H1 (cell line): ENCODE data around the gene STK11. TPM values are rescaled to one million over a fixed set of nuclear protein-coding genes. Genes with fewer than 3 reads are reported as not detected.
A peak's percentile ranks its signal among the peaks of the same experiment; 100 is the strongest.

Source experiments
- CTCF ChIA-PET: fragments of 300-600 bp; sonication (Branson Sonifier 250); formaldehyde crosslinking; loops from one replicate; lab custom pipeline; 2021; ENCODE audit not compliant: partially characterized antibody; lab: Charles Lee
- POLR2A ChIA-PET: fragments of 300-600 bp; sonication (Branson Sonifier 250); formaldehyde crosslinking; loops from one replicate; lab custom pipeline; 2021; ENCODE audit warnings: inconsistent platforms; ENCODE audit not compliant: partially characterized antibody; lab: Charles Lee
- DNase-seq, 2 experiments: peaks; one replicate each; pipeline versions ENCODE4 v3.0.0 to v3.0.0-alpha.2; 2010 to 2022; ENCODE audit warnings: low spot score in 2 of 2, low read depth in 1 of 2, mixed read lengths in 1 of 2
- FAIRE-seq: peaks from 2 replicates; lab custom pipeline; 2011; peaks lifted over from hg19 to GRCh38; lab: Jason Lieb, UNC
- H2AFZ ChIP-seq: 2 replicates; pipeline ENCODE4 v1.8.1; 2012; ENCODE audit warnings: low read length, inconsistent platforms
- H2AK5ac ChIP-seq: 2 replicates; pipeline ENCODE4 v1.6.1; 2013; ENCODE audit warnings: low read depth, low read length
- H2BK120ac ChIP-seq: replicated peaks from 2 replicates; pipeline ENCODE3; 2013; ENCODE audit warnings: low read depth, low read length, inconsistent platforms
- H2BK12ac ChIP-seq: 2 replicates; pipeline ENCODE4 v1.6.1; 2013; ENCODE audit warnings: low read depth, low read length
- H2BK15ac ChIP-seq: 2 replicates; pipeline ENCODE4 v1.6.1; 2013; ENCODE audit warnings: low read length
- H2BK20ac ChIP-seq: 2 replicates; pipeline ENCODE4 v1.6.1; 2013; ENCODE audit warnings: low read length
- H2BK5ac ChIP-seq: 2 replicates; pipeline ENCODE4 v1.6.1; 2013; ENCODE audit warnings: low read depth, low read length
- H3K14ac ChIP-seq: 2 replicates; pipeline ENCODE4 v1.6.1; 2013; ENCODE audit warnings: inconsistent platforms; ENCODE audit not compliant: insufficient read length
- H3K18ac ChIP-seq: 2 replicates; pipeline ENCODE4 v1.6.1; 2013; ENCODE audit warnings: low read length; ENCODE audit errors: extremely low read depth
- H3K23ac ChIP-seq: 2 replicates; pipeline ENCODE4 v1.6.1; 2013; ENCODE audit warnings: inconsistent platforms; ENCODE audit not compliant: insufficient read length
- H3K23me2 ChIP-seq: 2 replicates; pipeline ENCODE4 v1.6.1; 2013; ENCODE audit warnings: low read depth, low read length
- H3K27ac ChIP-seq: 2 replicates; pipeline ENCODE4 v1.6.1; 2011; ENCODE audit warnings: low read depth, low read length, inconsistent platforms
- H3K27me3 ChIP-seq, 4 experiments: replicated peaks in 1 of 4; 1 replicate in 1 of 4; 2 replicates in 3 of 4; pipeline versions ENCODE4 v1.6.1 to v1.8.1; 2011 to 2013; ENCODE audit warnings: low read length in 3 of 4, mild to moderate bottlenecking in 3 of 4, inconsistent platforms in 2 of 4, mixed read lengths in 2 of 4, moderate library complexity in 1 of 4; ENCODE audit not compliant: control insufficient read depth in 3 of 4, insufficient read depth in 3 of 4; ENCODE audit errors: extremely low read depth in 1 of 4
- H3K36me3 ChIP-seq, 4 experiments: 2 replicates each; pipeline versions ENCODE4 v1.6.1 to v1.8.1; 2011 to 2013; ENCODE audit warnings: mild to moderate bottlenecking in 4 of 4, low read length in 3 of 4, moderate library complexity in 2 of 4, control low read depth in 1 of 4, inconsistent platforms in 1 of 4; ENCODE audit not compliant: insufficient read depth in 4 of 4, control insufficient read depth in 2 of 4
- H3K4ac ChIP-seq: replicated peaks from 2 replicates; pipeline ENCODE3; 2013; ENCODE audit warnings: low read length, low read depth, mixed read lengths, inconsistent platforms; ENCODE audit not compliant: insufficient read length
- H3K4me1 ChIP-seq, 4 experiments: replicated peaks in 1 of 4; 1 replicate in 1 of 4; 2 replicates in 3 of 4; pipeline versions ENCODE4 v1.6.1 to v1.8.1; 2011 to 2013; ENCODE audit warnings: low read length in 3 of 4, inconsistent platforms in 2 of 4, mixed read lengths in 1 of 4; ENCODE audit not compliant: insufficient read depth in 4 of 4, control insufficient read depth in 3 of 4
- H3K4me2 ChIP-seq, 2 experiments: 2 replicates each; pipeline versions ENCODE4 v1.6.1 to v1.8.1; 2011 to 2013; ENCODE audit warnings: low read depth in 2 of 2, low read length in 2 of 2, control low read depth in 1 of 2, inconsistent platforms in 1 of 2, mild to moderate bottlenecking in 1 of 2; ENCODE audit not compliant: insufficient read depth in 1 of 2
- H3K4me3 ChIP-seq, 4 experiments: fragments of 200-600, 300-600 bp in 1 of 4; sonication (generic), shearing (Covaris generic), sonication (Bioruptor Twin) in 1 of 4; 2 replicates each; pipeline versions ENCODE4 v1.5.1 to v1.8.1; 2011 to 2016; ENCODE audit warnings: low read length in 4 of 4, low read depth in 3 of 4, control low read depth in 2 of 4, inconsistent platforms in 2 of 4, mild to moderate bottlenecking in 2 of 4, mixed read lengths in 1 of 4, moderate library complexity in 1 of 4; ENCODE audit not compliant: insufficient read depth in 2 of 4; ENCODE audit errors: extremely low read depth in 1 of 4
- H3K56ac ChIP-seq: replicated peaks from 2 replicates; pipeline ENCODE3; 2013; ENCODE audit warnings: low read depth, mild to moderate bottlenecking, mixed read lengths, low read length, inconsistent platforms; ENCODE audit not compliant: insufficient read length
- H3K79me1 ChIP-seq: 2 replicates; pipeline ENCODE4 v1.6.1; 2013; ENCODE audit warnings: low read depth, low read length, control low read depth
- H3K79me2 ChIP-seq, 2 experiments: 2 replicates each; pipeline versions ENCODE4 v1.6.1 to v1.8.1; 2012 to 2013; ENCODE audit warnings: low read length in 2 of 2, mild to moderate bottlenecking in 2 of 2, inconsistent platforms in 1 of 2; ENCODE audit not compliant: insufficient read depth in 2 of 2, control insufficient read depth in 1 of 2
- H3K9ac ChIP-seq, 4 experiments: replicated peaks in 1 of 4; 1 replicate in 1 of 4; 2 replicates in 3 of 4; pipeline versions ENCODE4 v1.6.1 to v1.8.1; 2011 to 2013; ENCODE audit warnings: low read depth in 3 of 4, low read length in 3 of 4, control low read depth in 2 of 4, mild to moderate bottlenecking in 2 of 4, moderate library complexity in 2 of 4, inconsistent platforms in 1 of 4; ENCODE audit errors: extremely low read depth in 1 of 4
- H3K9me3 ChIP-seq, 2 experiments: 2 replicates each; pipeline versions ENCODE4 v1.6.1 to v1.8.1; 2012 to 2013; ENCODE audit warnings: mild to moderate bottlenecking in 2 of 2, moderate library complexity in 2 of 2, control low read depth in 1 of 2, inconsistent platforms in 1 of 2, low read depth in 1 of 2, low read length in 1 of 2, mixed read lengths in 1 of 2; ENCODE audit not compliant: insufficient read depth in 2 of 2
- H4K20me1 ChIP-seq, 2 experiments: replicated peaks in 1 of 2; 2 replicates each; pipeline versions ENCODE3 to v1.8.1; 2011 to 2013; ENCODE audit warnings: inconsistent platforms in 2 of 2, low read length in 2 of 2, mild to moderate bottlenecking in 1 of 2; ENCODE audit not compliant: insufficient read depth in 2 of 2, control insufficient read depth in 1 of 2
- H4K5ac ChIP-seq: 2 replicates; pipeline ENCODE4 v1.6.1; 2013; ENCODE audit warnings: low read length, low read depth, mixed read lengths, inconsistent platforms; ENCODE audit not compliant: insufficient read length
- H4K8ac ChIP-seq: 2 replicates; pipeline ENCODE4 v1.8.0; 2013; ENCODE audit warnings: mild to moderate bottlenecking, moderate library complexity, low read length, inconsistent platforms; ENCODE audit not compliant: insufficient read depth; ENCODE audit errors: extremely low read depth
- H4K91ac ChIP-seq: replicated peaks from 2 replicates; pipeline ENCODE3; 2013; ENCODE audit warnings: low read length, mixed read lengths, inconsistent platforms; ENCODE audit not compliant: insufficient read length
- ASH2L ChIP-seq: fragments of 200-600, 300-600 bp; sonication (generic); IDR thresholded peaks from one replicate; pipeline ENCODE4 v1.7.1; 2017; ENCODE audit warnings: low read length
- ATF2 ChIP-seq: IDR thresholded peaks from 2 replicates; pipeline ENCODE4 v1.6.1; 2012; ENCODE audit warnings: low read length, inconsistent platforms
- SP4 ChIP-seq: IDR thresholded peaks from 2 replicates; pipeline ENCODE4 v1.6.1; 2012; ENCODE audit warnings: low read length, inconsistent platforms
- SRF ChIP-seq: IDR thresholded peaks from 2 replicates; pipeline ENCODE4 v1.6.1; 2011; ENCODE audit warnings: mild to moderate bottlenecking, low read depth, low read length, moderate library complexity
- TAF7 ChIP-seq: optimal IDR thresholded peaks from 2 replicates; pipeline ENCODE3; 2011; ENCODE audit warnings: low read depth, mild to moderate bottlenecking, inconsistent platforms, low read length, moderate library complexity, borderline replicate concordance
- WGBS, 2 experiments: shearing (Covaris generic) in 1 of 2; methylation state at CpG; one replicate each; pipeline versions ENCODE4 v1.1.6 to v1.1.7; 2013 to 2015; ENCODE audit warnings: low lambda C conversion rate in 2 of 2, mixed read lengths in 2 of 2, inconsistent platforms in 1 of 2, low coverage in 1 of 2, missing lambda C conversion rate in 1 of 2; ENCODE audit not compliant: insufficient replicate concordance in 2 of 2, insufficient coverage in 1 of 2, insufficient read length in 1 of 2; ENCODE audit errors: extremely low coverage in 1 of 2, missing lambda C conversion rate in 1 of 2; 5-methylcytosine and 5-hydroxymethylcytosine counted together
- polyA plus RNA-seq, 7 experiments: library from polyadenylated mRNA; depleted of rRNA in 3 of 7; stranded (reverse) in 5 of 7; unstranded in 2 of 7; fragments of >200 nt in 5 of 7; fragments of 200-250 nt in 2 of 7; gene quantifications; 1 replicate in 5 of 7; 2 replicates in 1 of 7; 4 replicates in 1 of 7; pipeline versions ENCODE4 v1.2.1 to v1.2.3, GENCODE V29; 2011 to 2013; ENCODE audit warnings: missing spikeins in 2 of 7, mixed read lengths in 2 of 7
- total RNA-seq: library from RNA; stranded (reverse); fragmentation: NEBNext Ultra II Directional; extraction: Animal tissue kit (Norgen Biotek cat#: 25700); gene quantifications from 2 replicates; pipeline ENCODE4 v1.2.1, GENCODE V29; 2021
- TF ChIP-seq, protein P1 (sequence below): IDR thresholded peaks from 2 replicates; pipeline ENCODE4 v1.6.1; 2011; ENCODE audit warnings: low read depth, mild to moderate bottlenecking, low read length; ENCODE audit not compliant: insufficient read depth
- TF ChIP-seq, protein P2 (sequence below): IDR thresholded peaks from 2 replicates; pipeline ENCODE4 v1.6.1; 2012; ENCODE audit warnings: inconsistent platforms

Gene STK11
- total and polyA plus RNA-seq, 2 of the 8 experiments (the other 6 are each of a cell fraction or from before 2014, with no cell fraction given), result 45.3 to 70.7 TPM

GRCh38 chr19:1275260-1275975 is 69.8 kb downstream of the STK11 start, which contains the start of gene FAM174C:
Gene FAM174C, plus strand, starts transcription at chr19:1275530. Its CDS starts 20 bp downstream, at chr19:1275550.
- peak within 1 kb of the TSS; percentile 99 for H4K8ac ChIP-seq
- FAIRE-seq (no peak), DNase-seq (peak in 1 of 2 experiments; percentile 92)
- H3K9ac ChIP-seq, result peak within 1 kb of the TSS; percentile 72 to 99 (median 98)
- POLR2A ChIA-PET, result interaction anchor here (0.6 to 11.4 kb wide), 32 partner anchors 9 to 247 kb away, joined by 3 to 331 read pairs (median 4); partner anchors contain the start of genes CIRBP and NDUFS7
- peak within 1 kb of the TSS; percentile 88 for H3K18ac ChIP-seq
- H3K4me2 ChIP-seq, result peak within 1 kb of the TSS; percentile 80 to 90
- peak within 1 kb of the TSS; percentile 91 for H2BK5ac ChIP-seq
- H3K27ac ChIP-seq, result peak within 1 kb of the TSS; percentile 99
- no peaks in the 10 kb centered on the region for H3K27me3 ChIP-seq
- H3K9me3 ChIP-seq, result no peaks in the 10 kb centered on the region
- H3K23me2 ChIP-seq, result peaks cover 10% of the 10 kb centered on the region; the same call in 1 of the 2 replicates
- H3K4ac ChIP-seq, result peak within 1 kb of the TSS; percentile 95
- no peak within 1 kb of the TSS for H2BK20ac ChIP-seq
- H3K23ac ChIP-seq, result no peak within 1 kb of the TSS
- H3K14ac ChIP-seq, result no peak within 1 kb of the TSS
- no peak within 1 kb of the TSS; the same call in 1 of the 2 replicates for H2AK5ac ChIP-seq
- H2AFZ ChIP-seq, result no peak within 1 kb of the TSS
- 3% methylated on average over 11 of the region's 98 CpGs; no CpG with 5 or more reads in 1 of the 2 experiments for WGBS, 2 experiments
- H2BK120ac ChIP-seq, result peak within 1 kb of the TSS; percentile 41
- H3K79me1 ChIP-seq, result peaks cover 22% of the 10 kb centered on the region
- H2BK12ac ChIP-seq, result peak within 1 kb of the TSS; percentile 39; the same call in 1 of the 2 replicates
- peak within 1 kb of the TSS; percentile 97 for H4K91ac ChIP-seq
- H3K79me2 ChIP-seq, result peaks cover 0 to 30% of the 10 kb centered on the region in 2 experiments; a peak in 2 of 4 replicates
- no peak within 1 kb of the TSS for H2BK15ac ChIP-seq
- H3K56ac ChIP-seq, result peak within 1 kb of the TSS; percentile 97
- H4K5ac ChIP-seq, result peak within 1 kb of the TSS; percentile 67
- peaks cover 33 to 47% (median 43%) of the 10 kb centered on the region in 4 experiments for H3K36me3 ChIP-seq
- peaks cover 5 to 25% of the 10 kb centered on the region in 2 experiments for H4K20me1 ChIP-seq
- H3K4me1 ChIP-seq, result peaks cover under 1 to 19% (median 15%) of the 10 kb centered on the region in 4 experiments; a peak in 6 of 7 replicates
- peak within 1 kb of the TSS; percentile 77 to 82 (median 78) for H3K4me3 ChIP-seq
- CTCF ChIA-PET, result interaction anchor here (0.8 kb wide), 1 partner anchor 31 kb away, joined by 4 read pairs; no protein-coding TSS in a partner anchor
- TF ChIP-seq, protein P1, sequence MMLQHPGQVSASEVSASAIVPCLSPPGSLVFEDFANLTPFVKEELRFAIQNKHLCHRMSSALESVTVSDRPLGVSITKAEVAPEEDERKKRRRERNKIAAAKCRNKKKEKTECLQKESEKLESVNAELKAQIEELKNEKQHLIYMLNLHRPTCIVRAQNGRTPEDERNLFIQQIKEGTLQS, result peak; percentile 99
- TF ChIP-seq ATF2, result 0 out of 2 replicates have a peak, but pooled peaks have one; percentile 69
- TF ChIP-seq ASH2L, result peak; percentile 56
- TF ChIP-seq, protein P2, sequence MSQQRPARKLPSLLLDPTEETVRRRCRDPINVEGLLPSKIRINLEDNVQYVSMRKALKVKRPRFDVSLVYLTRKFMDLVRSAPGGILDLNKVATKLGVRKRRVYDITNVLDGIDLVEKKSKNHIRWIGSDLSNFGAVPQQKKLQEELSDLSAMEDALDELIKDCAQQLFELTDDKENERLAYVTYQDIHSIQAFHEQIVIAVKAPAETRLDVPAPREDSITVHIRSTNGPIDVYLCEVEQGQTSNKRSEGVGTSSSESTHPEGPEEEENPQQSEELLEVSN, result no peak
- TF ChIP-seq SP4, result peak; percentile 89
- peak; percentile 3; the same call in 1 of the 2 replicates for TF ChIP-seq SRF
- peak; percentile 60 for TF ChIP-seq TAF7
